Psoas muscle (tissue), 8 donors: ENCODE data around the gene COL15A1. TPM values are rescaled to one million over a fixed set of nuclear protein-coding genes. Genes with fewer than 3 reads are reported as not detected.

ENCODE experiments used
- ATAC-seq, 4 donors: fragments of 200-7000 bp; cut with Tn5 transposase; one replicate each; pipeline ENCODE4 v1.9.1; 2020; ENCODE audit warnings: moderate library complexity in 3 of 4, mild to moderate bottlenecking in 2 of 4
- DNase-seq, 2 donors: peaks; one replicate each; pipeline ENCODE4 v3.0.0-alpha.2; 2020
- H3K27ac ChIP-seq: fragments of 200-600 bp; one replicate; pipeline ENCODE4 v1.8.0; 2022
- H3K27me3 ChIP-seq, 3 donors: fragments of 200-600 bp in 1 of 3; one replicate each; pipeline versions ENCODE4 v1.6.1 to v1.8.0; 2013 to 2022; ENCODE audit warnings: low read length in 2 of 3, mild to moderate bottlenecking in 2 of 3, moderate library complexity in 1 of 3; ENCODE audit not compliant: insufficient read depth in 3 of 3
- H3K36me3 ChIP-seq, 2 donors: fragments of 200-600 bp in 1 of 2; one replicate each; pipeline versions ENCODE4 v1.6.1 to v1.8.0; 2013 to 2022; ENCODE audit warnings: low read depth in 1 of 2, mild to moderate bottlenecking in 1 of 2, moderate library complexity in 1 of 2; ENCODE audit not compliant: insufficient read depth in 1 of 2
- H3K4me1 ChIP-seq: fragments of 200-600 bp; one replicate; pipeline ENCODE4 v1.8.0; 2022
- H3K4me3 ChIP-seq: fragments of 200-600 bp; one replicate; pipeline ENCODE4 v1.8.0; 2022; ENCODE audit warnings: mild to moderate bottlenecking
- H3K9me3 ChIP-seq: fragments of 200-600 bp; one replicate; pipeline ENCODE4 v1.8.0; 2022
- CTCF ChIP-seq: fragments of 200-600 bp; IDR thresholded peaks from one replicate; pipeline ENCODE4 v1.8.0; 2022; ENCODE audit warnings: antibody characterized with exemption
- WGBS, 3 donors: extraction: QIAGEN DNeasy Blood & Tissue Kit; methylation state at CpG; one replicate each; pipeline versions ENCODE4 v1.1.6 to v1.1.7; 2013; 5-methylcytosine and 5-hydroxymethylcytosine counted together
- intact Hi-C, 2 donors: fragments of 100-400 bp; cut with DNase I; formaldehyde crosslinking; loops; one replicate each; pipeline versions ENCODE4 v1.11.0 to v1.14.2; 2022
- polyA plus RNA-seq, 3 donors: library from polyadenylated mRNA; stranded (reverse); fragments of 200-250 nt; gene quantifications; one replicate each; pipeline ENCODE4 v1.2.3, GENCODE V29; 2013
- total RNA-seq, 4 donors: library from RNA; stranded (reverse); fragmentation: NEBNext Ultra II Directional in 2 of 4; extraction: Animal tissue kit (Norgen Biotek cat#: 25700) in 2 of 4; gene quantifications; one replicate each; pipeline versions ENCODE4 v1.2.1 to v1.2.4, GENCODE V29; 2021 to 2023
- donor health status: healthy with polysubstance abuse.
- donor health status: DM: no; HTN: no; CAD: no; lungs with moderate emphysema.
- donor health status: Bipolar disorder and iron deficiency.
- donor health status: healthy.
- donor health status: DM: yes; HTN: yes; CAD: no.
- donor health status: DM: no; HTN: no; CAD: no.
- donor health status: DM: no; HTN: no; CAD: no.
- donor health status: DM: yes; HTN: yes; CAD: no.

COL15A1 gene
- total and polyA plus RNA-seq, 7 donors, result 2.9 to 34.7 (median 7.5) TPM

DNA sequence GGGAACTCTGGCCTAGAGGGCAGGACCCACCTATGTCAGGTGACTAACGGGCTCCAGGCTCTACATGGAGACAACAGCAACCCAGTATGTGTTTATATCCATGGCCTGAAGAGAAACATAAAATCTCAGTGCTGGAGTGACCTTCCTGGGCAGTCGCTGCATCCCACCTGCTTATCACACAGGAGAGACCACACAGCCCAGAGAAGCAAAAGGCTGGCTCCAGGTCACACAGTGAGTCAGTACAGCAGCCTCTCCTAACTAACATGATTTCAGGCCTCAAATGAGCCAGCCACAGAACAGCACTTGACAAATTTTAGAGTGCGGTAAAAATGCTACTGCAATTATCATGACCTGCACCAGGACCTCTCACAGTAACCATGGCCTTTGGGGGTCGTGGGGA, 107.2 kb downstream of the COL15A1 start:
- Histone ChIP-seq H3K27me3 (no peaks in the 10 kb centered on the region), H3K9me3 (no peaks in the 10 kb centered on the region), H3K4me1 (no peaks in the 10 kb centered on the region), H3K27ac (no peak overlapping the region), H3K36me3 (peaks cover 2 to 9% of the 10 kb centered on the region in 2 donors), H3K4me3 (no peak overlapping the region)
- DNase-seq (no peak), ATAC-seq (no peak)
- intact Hi-C loops, result no loop called here
- no peak for TF ChIP-seq CTCF
- 78 to 87% (median 81%) methylated on average over 4 of the region's 4 CpGs for WGBS, 3 donors

- H3K4me1 ChIP-seq, result no peaks in the 10 kb centered on the region
- DNase-seq, result no peak
- H3K9me3 ChIP-seq, result no peaks in the 10 kb centered on the region
- ATAC-seq, result no peak
- no peak for TF ChIP-seq CTCF
- peaks cover 2 to 9% of the 10 kb centered on the region in 2 donors for H3K36me3 ChIP-seq
- H3K4me3 ChIP-seq, result no peak overlapping the region
- no peak overlapping the region for H3K27ac ChIP-seq
- intact Hi-C loops, result no loop called here
- H3K27me3 ChIP-seq, result no peaks in the 10 kb centered on the region
- WGBS, 3 donors, result 48 to 53% (median 51%) methylated on average over 3 of the region's 3 CpGs
Measured at GRCh38 chr9:99051406-99051805, 107.7 kb downstream of the COL15A1 start.

DNA sequence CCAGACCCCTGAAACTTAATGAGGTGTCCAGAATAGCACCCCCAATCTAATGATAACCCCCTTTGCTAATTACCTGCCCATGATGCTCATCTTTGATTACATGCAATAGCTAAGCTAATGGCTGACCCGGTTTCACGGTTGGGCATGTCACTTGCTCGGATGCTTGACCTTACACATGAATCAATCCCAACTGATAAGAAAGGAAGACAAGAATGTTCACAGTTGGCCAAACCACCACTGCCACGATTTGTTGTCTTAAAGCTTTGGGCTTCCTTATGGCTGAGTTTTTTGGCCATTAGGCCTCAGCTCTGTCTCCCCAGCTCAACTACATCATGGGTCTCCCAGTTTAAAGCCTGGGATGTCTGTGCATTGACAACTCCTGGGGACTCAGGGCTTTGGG, 108.1 kb downstream of the COL15A1 start:
- H3K27me3 ChIP-seq, result no peaks in the 10 kb centered on the region
- 71 to 87% (median 81%) methylated on average over 4 of the region's 4 CpGs for WGBS, 3 donors
- TF ChIP-seq CTCF, result no peak
- no peak for ATAC-seq
- peaks cover 2 to 9% of the 10 kb centered on the region in 2 donors for H3K36me3 ChIP-seq
- no peak overlapping the region for H3K27ac ChIP-seq
- DNase-seq, result no peak
- intact Hi-C loops, result no loop called here
- no peak overlapping the region for H3K4me3 ChIP-seq
- no peaks in the 10 kb centered on the region for H3K4me1 ChIP-seq
- H3K9me3 ChIP-seq, result no peaks in the 10 kb centered on the region

- no peak overlapping the region for H3K4me3 ChIP-seq
- no peak for TF ChIP-seq CTCF
- no peaks in the 10 kb centered on the region for H3K9me3 ChIP-seq
- intact Hi-C loops, result no loop called here
- H3K27ac ChIP-seq, result no peak overlapping the region
- H3K36me3 ChIP-seq, result peaks cover 2 to 9% of the 10 kb centered on the region in 2 donors
- no peaks in the 10 kb centered on the region for H3K4me1 ChIP-seq
- no peak for DNase-seq
- 86 to 91% (median 88%) methylated on average over 10 of the region's 10 CpGs for WGBS, 3 donors
- ATAC-seq, result no peak
- H3K27me3 ChIP-seq, result no peaks in the 10 kb centered on the region
Measured at GRCh38 chr9:99052815-99053715, 109.4 kb downstream of the COL15A1 start.
